ENCODE measurements around the gene MYO6.

The MYO6 gene

DNA sequence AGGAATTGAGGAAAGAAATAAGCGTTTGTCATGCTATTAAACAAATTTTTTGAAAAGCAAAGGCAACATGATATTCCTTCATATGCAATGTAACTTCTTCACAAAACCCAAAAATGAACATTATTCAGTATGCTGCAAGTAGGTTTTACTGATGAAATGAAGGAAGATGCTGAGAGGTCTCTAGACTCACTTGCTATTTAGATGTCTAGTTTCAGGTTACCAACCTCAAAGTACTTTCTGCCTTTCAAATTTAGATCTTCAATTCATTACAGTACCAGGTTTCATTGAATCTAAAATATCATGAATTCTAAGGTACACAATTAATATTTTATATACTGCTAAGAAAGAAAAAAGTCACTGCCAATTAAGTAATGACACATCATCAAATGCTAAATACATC, 39.9 kb downstream of the MYO6 start:
- TF ChIP-seq, protein P1, sequence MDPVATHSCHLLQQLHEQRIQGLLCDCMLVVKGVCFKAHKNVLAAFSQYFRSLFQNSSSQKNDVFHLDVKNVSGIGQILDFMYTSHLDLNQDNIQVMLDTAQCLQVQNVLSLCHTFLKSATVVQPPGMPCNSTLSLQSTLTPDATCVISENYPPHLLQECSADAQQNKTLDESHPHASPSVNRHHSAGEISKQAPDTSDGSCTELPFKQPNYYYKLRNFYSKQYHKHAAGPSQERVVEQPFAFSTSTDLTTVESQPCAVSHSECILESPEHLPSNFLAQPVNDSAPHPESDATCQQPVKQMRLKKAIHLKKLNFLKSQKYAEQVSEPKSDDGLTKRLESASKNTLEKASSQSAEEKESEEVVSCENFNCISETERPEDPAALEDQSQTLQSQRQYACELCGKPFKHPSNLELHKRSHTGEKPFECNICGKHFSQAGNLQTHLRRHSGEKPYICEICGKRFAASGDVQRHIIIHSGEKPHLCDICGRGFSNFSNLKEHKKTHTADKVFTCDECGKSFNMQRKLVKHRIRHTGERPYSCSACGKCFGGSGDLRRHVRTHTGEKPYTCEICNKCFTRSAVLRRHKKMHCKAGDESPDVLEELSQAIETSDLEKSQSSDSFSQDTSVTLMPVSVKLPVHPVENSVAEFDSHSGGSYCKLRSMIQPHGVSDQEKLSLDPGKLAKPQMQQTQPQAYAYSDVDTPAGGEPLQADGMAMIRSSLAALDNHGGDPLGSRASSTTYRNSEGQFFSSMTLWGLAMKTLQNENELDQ (tag by site-specific recombination; IDR thresholded peaks at IDR 0.05; ENCODE audit: low read depth), result no peak
- no peak for TF ChIP-seq ZNF202 (tag by site-specific recombination; IDR thresholded peaks at IDR 0.05; ENCODE audit: borderline replicate concordance)
- TF ChIP-seq KLF10 (tag by site-specific recombination; IDR thresholded peaks at IDR 0.05), result no peak
- TF ChIP-seq, protein P2, sequence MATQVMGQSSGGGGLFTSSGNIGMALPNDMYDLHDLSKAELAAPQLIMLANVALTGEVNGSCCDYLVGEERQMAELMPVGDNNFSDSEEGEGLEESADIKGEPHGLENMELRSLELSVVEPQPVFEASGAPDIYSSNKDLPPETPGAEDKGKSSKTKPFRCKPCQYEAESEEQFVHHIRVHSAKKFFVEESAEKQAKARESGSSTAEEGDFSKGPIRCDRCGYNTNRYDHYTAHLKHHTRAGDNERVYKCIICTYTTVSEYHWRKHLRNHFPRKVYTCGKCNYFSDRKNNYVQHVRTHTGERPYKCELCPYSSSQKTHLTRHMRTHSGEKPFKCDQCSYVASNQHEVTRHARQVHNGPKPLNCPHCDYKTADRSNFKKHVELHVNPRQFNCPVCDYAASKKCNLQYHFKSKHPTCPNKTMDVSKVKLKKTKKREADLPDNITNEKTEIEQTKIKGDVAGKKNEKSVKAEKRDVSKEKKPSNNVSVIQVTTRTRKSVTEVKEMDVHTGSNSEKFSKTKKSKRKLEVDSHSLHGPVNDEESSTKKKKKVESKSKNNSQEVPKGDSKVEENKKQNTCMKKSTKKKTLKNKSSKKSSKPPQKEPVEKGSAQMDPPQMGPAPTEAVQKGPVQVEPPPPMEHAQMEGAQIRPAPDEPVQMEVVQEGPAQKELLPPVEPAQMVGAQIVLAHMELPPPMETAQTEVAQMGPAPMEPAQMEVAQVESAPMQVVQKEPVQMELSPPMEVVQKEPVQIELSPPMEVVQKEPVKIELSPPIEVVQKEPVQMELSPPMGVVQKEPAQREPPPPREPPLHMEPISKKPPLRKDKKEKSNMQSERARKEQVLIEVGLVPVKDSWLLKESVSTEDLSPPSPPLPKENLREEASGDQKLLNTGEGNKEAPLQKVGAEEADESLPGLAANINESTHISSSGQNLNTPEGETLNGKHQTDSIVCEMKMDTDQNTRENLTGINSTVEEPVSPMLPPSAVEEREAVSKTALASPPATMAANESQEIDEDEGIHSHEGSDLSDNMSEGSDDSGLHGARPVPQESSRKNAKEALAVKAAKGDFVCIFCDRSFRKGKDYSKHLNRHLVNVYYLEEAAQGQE (tag by site-specific recombination; IDR thresholded peaks at IDR 0.05), result no peak
- TF ChIP-seq ZNF624 (tag by site-specific recombination; IDR thresholded peaks at IDR 0.05), result no peak
- no peak for TF ChIP-seq ZNF776 (tag by site-specific recombination; IDR thresholded peaks at IDR 0.05; ENCODE audit: borderline replicate concordance)
- no peaks in the 10 kb centered on the region for H3K9me3 ChIP-seq (ENCODE audit: control insufficient read depth, insufficient read depth, low read depth, low read length)
- POLR2A ChIA-PET, result no interaction called here
- peaks cover 5% of the 10 kb centered on the region; the same call in 1 of the 2 replicates for H3K4me1 ChIP-seq (ENCODE audit: control insufficient read depth, insufficient read depth, low read length)
- CTCF ChIA-PET, result no interaction called here
- no peak overlapping the region for H3K27ac ChIP-seq (ENCODE audit: extremely low read depth, low read depth, low read length)
- H3K4me3 ChIP-seq (ENCODE audit: low read depth, low read length), result no peak overlapping the region
- no peaks in the 10 kb centered on the region for H3K36me3 ChIP-seq (ENCODE audit: control insufficient read depth in 2 of 2, insufficient read depth in 1 of 2, low read length in 2 of 2)

DNA sequence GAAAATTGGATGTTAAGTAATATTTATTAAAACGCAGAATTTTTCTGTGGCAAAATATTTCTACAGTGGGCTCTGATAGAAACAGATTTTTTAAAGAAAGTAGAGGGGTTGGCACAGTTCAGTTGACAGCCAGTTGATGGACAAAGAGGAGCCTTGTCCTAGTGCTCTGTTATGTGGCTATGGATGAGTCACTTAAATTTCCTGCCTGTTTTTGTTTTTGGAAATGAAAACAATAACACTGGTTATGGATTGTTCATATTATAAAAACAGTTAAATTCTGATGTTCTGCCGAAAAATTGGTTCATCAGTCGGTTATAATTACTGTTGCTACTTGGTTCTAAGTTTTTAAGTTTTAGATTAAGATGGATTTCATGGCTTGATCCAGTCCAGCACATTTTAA, 42.8 kb downstream of the MYO6 start:
- no peak overlapping the region for H3K27ac ChIP-seq (ENCODE audit: extremely low read depth, low read depth, low read length)
- H3K36me3 ChIP-seq (ENCODE audit: control insufficient read depth in 2 of 2, insufficient read depth in 1 of 2, low read length in 2 of 2), result no peaks in the 10 kb centered on the region; a peak in 1 of 3 replicates
- no peaks in the 10 kb centered on the region for H3K9me3 ChIP-seq (ENCODE audit: control insufficient read depth, insufficient read depth, low read depth, low read length)
- H3K4me3 ChIP-seq (ENCODE audit: low read depth, low read length), result no peak overlapping the region
- no peak for TF ChIP-seq ZNF837 (tag by site-specific recombination; IDR thresholded peaks at IDR 0.05)
- TF ChIP-seq, protein P3, sequence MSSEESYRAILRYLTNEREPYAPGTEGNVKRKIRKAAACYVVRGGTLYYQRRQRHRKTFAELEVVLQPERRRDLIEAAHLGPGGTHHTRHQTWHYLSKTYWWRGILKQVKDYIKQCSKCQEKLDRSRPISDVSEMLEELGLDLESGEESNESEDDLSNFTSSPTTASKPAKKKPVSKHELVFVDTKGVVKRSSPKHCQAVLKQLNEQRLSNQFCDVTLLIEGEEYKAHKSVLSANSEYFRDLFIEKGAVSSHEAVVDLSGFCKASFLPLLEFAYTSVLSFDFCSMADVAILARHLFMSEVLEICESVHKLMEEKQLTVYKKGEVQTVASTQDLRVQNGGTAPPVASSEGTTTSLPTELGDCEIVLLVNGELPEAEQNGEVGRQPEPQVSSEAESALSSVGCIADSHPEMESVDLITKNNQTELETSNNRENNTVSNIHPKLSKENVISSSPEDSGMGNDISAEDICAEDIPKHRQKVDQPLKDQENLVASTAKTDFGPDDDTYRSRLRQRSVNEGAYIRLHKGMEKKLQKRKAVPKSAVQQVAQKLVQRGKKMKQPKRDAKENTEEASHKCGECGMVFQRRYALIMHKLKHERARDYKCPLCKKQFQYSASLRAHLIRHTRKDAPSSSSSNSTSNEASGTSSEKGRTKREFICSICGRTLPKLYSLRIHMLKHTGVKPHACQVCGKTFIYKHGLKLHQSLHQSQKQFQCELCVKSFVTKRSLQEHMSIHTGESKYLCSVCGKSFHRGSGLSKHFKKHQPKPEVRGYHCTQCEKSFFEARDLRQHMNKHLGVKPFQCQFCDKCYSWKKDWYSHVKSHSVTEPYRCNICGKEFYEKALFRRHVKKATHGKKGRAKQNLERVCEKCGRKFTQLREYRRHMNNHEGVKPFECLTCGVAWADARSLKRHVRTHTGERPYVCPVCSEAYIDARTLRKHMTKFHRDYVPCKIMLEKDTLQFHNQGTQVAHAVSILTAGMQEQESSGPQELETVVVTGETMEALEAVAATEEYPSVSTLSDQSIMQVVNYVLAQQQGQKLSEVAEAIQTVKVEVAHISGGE (tag by site-specific recombination; conservative IDR thresholded peaks at IDR 0.05; ENCODE audit: low read depth), result no peak
- TF ChIP-seq, protein P4, sequence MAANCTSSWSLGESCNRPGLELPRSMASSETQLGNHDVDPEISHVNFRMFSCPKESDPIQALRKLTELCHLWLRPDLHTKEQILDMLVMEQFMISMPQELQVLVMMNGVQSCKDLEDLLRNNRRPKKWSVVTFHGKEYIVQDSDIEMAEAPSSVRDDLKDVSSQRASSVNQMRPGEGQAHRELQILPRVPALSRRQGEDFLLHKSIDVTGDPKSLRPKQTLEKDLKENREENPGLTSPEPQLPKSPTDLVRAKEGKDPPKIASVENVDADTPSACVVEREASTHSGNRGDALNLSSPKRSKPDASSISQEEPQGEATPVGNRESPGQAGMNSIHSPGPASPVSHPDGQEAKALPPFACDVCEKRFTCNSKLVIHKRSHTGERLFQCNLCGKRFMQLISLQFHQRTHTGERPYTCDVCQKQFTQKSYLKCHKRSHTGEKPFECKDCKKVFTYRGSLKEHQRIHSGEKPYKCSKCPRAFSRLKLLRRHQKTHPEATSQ (tag by site-specific recombination; IDR thresholded peaks at IDR 0.05), result no peak
- TF ChIP-seq, protein P5, sequence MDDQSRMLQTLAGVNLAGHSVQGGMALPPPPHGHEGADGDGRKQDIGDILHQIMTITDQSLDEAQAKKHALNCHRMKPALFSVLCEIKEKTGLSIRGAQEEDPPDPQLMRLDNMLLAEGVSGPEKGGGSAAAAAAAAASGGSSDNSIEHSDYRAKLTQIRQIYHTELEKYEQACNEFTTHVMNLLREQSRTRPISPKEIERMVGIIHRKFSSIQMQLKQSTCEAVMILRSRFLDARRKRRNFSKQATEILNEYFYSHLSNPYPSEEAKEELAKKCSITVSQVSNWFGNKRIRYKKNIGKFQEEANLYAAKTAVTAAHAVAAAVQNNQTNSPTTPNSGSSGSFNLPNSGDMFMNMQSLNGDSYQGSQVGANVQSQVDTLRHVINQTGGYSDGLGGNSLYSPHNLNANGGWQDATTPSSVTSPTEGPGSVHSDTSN (CRISPR knock-in tag; IDR thresholded peaks at IDR 0.05), result no peak
- no peak for TF ChIP-seq ZNF596 (tag by site-specific recombination; IDR thresholded peaks at IDR 0.05)
- TF ChIP-seq ZFP41 (tag by site-specific recombination; IDR thresholded peaks at IDR 0.05; ENCODE audit: borderline replicate concordance), result no peak
- TF ChIP-seq, protein P6, sequence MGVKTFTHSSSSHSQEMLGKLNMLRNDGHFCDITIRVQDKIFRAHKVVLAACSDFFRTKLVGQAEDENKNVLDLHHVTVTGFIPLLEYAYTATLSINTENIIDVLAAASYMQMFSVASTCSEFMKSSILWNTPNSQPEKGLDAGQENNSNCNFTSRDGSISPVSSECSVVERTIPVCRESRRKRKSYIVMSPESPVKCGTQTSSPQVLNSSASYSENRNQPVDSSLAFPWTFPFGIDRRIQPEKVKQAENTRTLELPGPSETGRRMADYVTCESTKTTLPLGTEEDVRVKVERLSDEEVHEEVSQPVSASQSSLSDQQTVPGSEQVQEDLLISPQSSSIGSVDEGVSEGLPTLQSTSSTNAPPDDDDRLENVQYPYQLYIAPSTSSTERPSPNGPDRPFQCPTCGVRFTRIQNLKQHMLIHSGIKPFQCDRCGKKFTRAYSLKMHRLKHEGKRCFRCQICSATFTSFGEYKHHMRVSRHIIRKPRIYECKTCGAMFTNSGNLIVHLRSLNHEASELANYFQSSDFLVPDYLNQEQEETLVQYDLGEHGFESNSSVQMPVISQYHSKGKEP (tag by site-specific recombination; IDR thresholded peaks at IDR 0.05), result no peak
- no peak for TF ChIP-seq FEZF1 (tag by site-specific recombination; IDR thresholded peaks at IDR 0.05)
- no peak for TF ChIP-seq ZNF274 (IDR thresholded peaks at IDR 0.05; ENCODE audit: low read length)
- no peak for TF ChIP-seq ZNF274 (tag by site-specific recombination; IDR thresholded peaks at IDR 0.05; ENCODE audit: borderline replicate concordance)
- TF ChIP-seq ZNF16 (tag by site-specific recombination; IDR thresholded peaks at IDR 0.05; ENCODE audit: low read depth), result no peak
- TF ChIP-seq ZNF48 (tag by site-specific recombination; IDR thresholded peaks at IDR 0.05), result no peak
- TF ChIP-seq ZNF514 (tag by site-specific recombination; IDR thresholded peaks at IDR 0.05), result no peak
- TF ChIP-seq ZNF184 (tag by site-specific recombination; IDR thresholded peaks at IDR 0.05), result no peak
- TF ChIP-seq ZNF677 (tag by site-specific recombination; IDR thresholded peaks at IDR 0.05), result no peak
- no peak for TF ChIP-seq HOXC10 (CRISPR knock-in tag; IDR thresholded peaks at IDR 0.05)
- POLR2A ChIA-PET, result no interaction called here
- CTCF ChIA-PET, result interaction anchor here (0.5 kb wide), 1 partner anchor 102 kb away, joined by 4 read pairs; no protein-coding TSS in a partner anchor
- H3K4me1 ChIP-seq (ENCODE audit: control insufficient read depth, insufficient read depth, low read length), result peaks cover 20% of the 10 kb centered on the region
